Measurements from ENCODE around the gene INVS.

GRCh38 chr9:100087218-100087617 lies 11.8 kb upstream of the INVS start:
- TF ChIP-seq MEIS1 (CRISPR knock-in tag; IDR thresholded peaks at IDR 0.05; ENCODE audit: borderline replicate concordance) (no peak), PBX3 (CRISPR knock-in tag; IDR thresholded peaks at IDR 0.05; ENCODE audit: borderline replicate concordance) (no peak), ZNF441 (CRISPR knock-in tag; IDR thresholded peaks at IDR 0.05; ENCODE audit: borderline replicate concordance) (no peak), ZFP91 (CRISPR knock-in tag; IDR thresholded peaks at IDR 0.05; ENCODE audit: borderline replicate concordance) (no peak)

Data from HepG2 (cell line).